ENCODE measurements around the gene CBFB.

DNA sequence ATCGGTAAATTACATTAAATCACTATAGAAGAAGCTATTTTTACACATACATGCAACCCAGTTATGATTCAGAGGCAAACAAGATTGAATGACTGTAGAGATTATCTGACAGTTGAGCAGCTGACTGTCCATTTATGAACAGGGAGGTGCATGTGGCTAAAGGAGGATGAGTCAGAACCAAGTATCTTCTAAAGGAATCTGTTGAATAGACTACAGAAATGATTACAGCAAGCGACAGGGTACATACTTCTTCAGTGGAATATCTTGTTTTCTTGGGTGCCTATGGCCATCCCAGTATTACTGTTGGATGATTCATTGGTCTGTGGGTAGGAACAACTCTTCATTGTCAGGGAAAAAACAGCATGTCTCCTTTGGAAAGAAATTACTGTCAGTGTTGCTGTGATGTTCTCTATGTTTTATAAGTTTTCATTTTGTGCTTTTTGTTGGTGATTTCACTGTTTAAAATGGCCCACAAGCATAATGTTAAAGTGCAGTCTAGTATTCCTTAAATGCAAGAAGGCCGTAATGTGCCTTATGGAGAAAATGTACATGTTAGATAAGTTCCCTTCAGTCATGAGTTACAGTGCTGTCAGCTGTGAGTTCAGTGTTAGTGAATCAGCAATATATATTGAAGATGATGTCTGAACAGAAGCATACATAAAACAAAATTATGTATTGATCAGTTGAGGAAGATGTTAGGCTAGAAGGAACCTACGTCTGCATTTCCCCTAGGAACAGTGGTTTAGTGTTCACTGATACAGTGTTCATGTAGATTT, 27.0 kb downstream of the CBFB start:
- TF ChIP-seq CTCF (IDR thresholded peaks at IDR 0.05; ENCODE audit: insufficient read depth, low read length) (no peak), POLR2AphosphoS5 (IDR thresholded peaks at IDR 0.05; ENCODE audit: low read depth) (no peak), REST (IDR thresholded peaks at IDR 0.05; ENCODE audit: insufficient replicate concordance, low read depth) (no peak), GABPA (IDR thresholded peaks at IDR 0.05; ENCODE audit: low read depth) (no peak)

Data from HL-60 (cell line).